CD4-positive, alpha-beta T cell (primary cell): ENCODE data around the gene MSH3. TPM values are rescaled to one million over a fixed set of nuclear protein-coding genes. Genes with fewer than 3 reads are reported as not detected.

Experiments used
- ATAC-seq: fragments of 200-7000 bp; cut with Tn5 transposase; one replicate; pipeline ENCODE4 v1.10.0; 2022; ENCODE audit warnings: mild to moderate bottlenecking; ENCODE audit not compliant: poor library complexity
- CTCF ChIA-PET: fragments of 350-600 bp; sonication (Branson Sonifier 250); formaldehyde crosslinking; loops from one replicate; lab custom pipeline; 2021; ENCODE audit warnings: antibody characterized with exemption, inconsistent platforms; lab: Charles Lee
- POLR2A ChIA-PET: fragments of 350-600 bp; sonication (Branson Sonifier 250); formaldehyde crosslinking; loops from one replicate; lab custom pipeline; 2021; ENCODE audit warnings: antibody characterized with exemption, inconsistent platforms; lab: Charles Lee
- DNase-seq, 14 experiments: peaks; one replicate each; pipeline ENCODE4 v3.0.0-alpha.2; 2013 to 2020; ENCODE audit warnings: mixed read lengths in 2 of 14
- H3K27ac ChIP-seq, 2 donors: one replicate each; pipeline versions ENCODE4 v1.5.1 to v1.7.0; 2013; ENCODE audit warnings: low read length in 2 of 2, low read depth in 1 of 2, mild to moderate bottlenecking in 1 of 2
- H3K27me3 ChIP-seq, 2 experiments: 1 replicate in 1 of 2; 2 replicates in 1 of 2; pipeline versions ENCODE4 v1.6.1 to v1.7.0; 2013; ENCODE audit warnings: low read length in 2 of 2, control low read depth in 1 of 2, mild to moderate bottlenecking in 1 of 2, moderate library complexity in 1 of 2; ENCODE audit not compliant: insufficient read depth in 2 of 2, control insufficient read depth in 1 of 2
- H3K36me3 ChIP-seq: one replicate; pipeline ENCODE4 v1.6.1; 2013; ENCODE audit warnings: low read length, control low read depth; ENCODE audit not compliant: insufficient read depth
- H3K4me1 ChIP-seq: one replicate; pipeline ENCODE4 v1.6.1; 2013; ENCODE audit warnings: low read length, control low read depth; ENCODE audit not compliant: insufficient read depth
- H3K4me3 ChIP-seq: one replicate; pipeline ENCODE4 v1.5.1; 2013; ENCODE audit warnings: mild to moderate bottlenecking, low read length, moderate library complexity
- H3K9me3 ChIP-seq, 2 experiments: 1 replicate in 1 of 2; 2 replicates in 1 of 2; pipeline versions ENCODE4 v1.6.1 to v1.7.0; 2013; ENCODE audit warnings: low read length in 2 of 2, mild to moderate bottlenecking in 2 of 2, control low read depth in 1 of 2, moderate library complexity in 1 of 2; ENCODE audit not compliant: control insufficient read depth in 1 of 2, insufficient read depth in 1 of 2
- H3K27ac Mint-ChIP-seq: one replicate; pipeline ENCODE4 v1.8.0; 2020; ENCODE audit warnings: mixed read lengths
- H3K27me3 Mint-ChIP-seq: one replicate; pipeline ENCODE4 v1.8.0; 2021; ENCODE audit warnings: mixed read lengths
- H3K36me3 Mint-ChIP-seq: one replicate; pipeline ENCODE4 v1.8.0; 2021; ENCODE audit warnings: low read depth, mixed read lengths
- H3K4me1 Mint-ChIP-seq: one replicate; pipeline ENCODE4 v1.8.0; 2021; ENCODE audit warnings: low read depth, mixed read lengths
- H3K4me3 Mint-ChIP-seq: one replicate; pipeline ENCODE4 v1.8.0; 2020; ENCODE audit warnings: mild to moderate bottlenecking, mixed read lengths
- H3K9me3 Mint-ChIP-seq: one replicate; pipeline ENCODE4 v1.8.0; 2020; ENCODE audit warnings: mixed read lengths
- CTCF ChIP-seq: fragments of 200-600 bp; IDR thresholded peaks from one replicate; pipeline ENCODE4 v1.8.0; 2022; ENCODE audit warnings: antibody characterized with exemption, mild to moderate bottlenecking
- intact Hi-C, 2 experiments: fragments of 100-400 bp; cut with DNase I in 1 of 2; cut with micrococcal nuclease in 1 of 2; formaldehyde crosslinking; loops; one replicate each; pipeline versions ENCODE4 v1.15.1 to v1.9.0; 2023 to 2025; cut with DNase I, micrococcal nuclease
- total RNA-seq, 174 experiments: library from RNA in 2 of 174; stranded (reverse) in 2 of 174; gene quantifications; one replicate each; pipeline ENCODE4 v1.2.3 and lab custom pipeline; 2021 to 2026

The MSH3 gene
- total RNA-seq, 2 experiments from 2014 or later = 11.3 to 13.0 TPM

- Mint-ChIP-seq H3K27me3 (no peaks in the 10 kb centered on the region), H3K27ac (no peak overlapping the region), H3K9me3 (no peaks in the 10 kb centered on the region), H3K4me3 (no peak overlapping the region), H3K4me1 (no peaks in the 10 kb centered on the region), H3K36me3 (peaks cover 51% of the 10 kb centered on the region)
- ATAC-seq (no peak), DNase-seq (no peak)
- H3K27me3 ChIP-seq = no peaks in the 10 kb centered on the region
- ChIA-PET CTCF (no interaction called here), POLR2A (no interaction called here)
- H3K4me3 ChIP-seq = no peak overlapping the region
- no peaks in the 10 kb centered on the region for H3K9me3 ChIP-seq
- H3K27ac ChIP-seq = no peak overlapping the region
- no peak for TF ChIP-seq CTCF
- H3K36me3 ChIP-seq = peaks cover 12% of the 10 kb centered on the region
- H3K4me1 ChIP-seq = no peaks in the 10 kb centered on the region
- intact Hi-C loops = no loop called here
Measured at GRCh38 chr5:80810425-80810824, 156.0 kb downstream of the MSH3 start.

GRCh38 chr5:80816590-80816989, 162.1 kb downstream of the MSH3 start:
- Mint-ChIP-seq H3K36me3 (peaks cover 91% of the 10 kb centered on the region), H3K4me3 (no peak overlapping the region), H3K27me3 (no peaks in the 10 kb centered on the region), H3K27ac (no peak overlapping the region), H3K4me1 (no peaks in the 10 kb centered on the region), H3K9me3 (peaks cover 6% of the 10 kb centered on the region)
- no peaks in the 10 kb centered on the region for H3K9me3 ChIP-seq
- H3K27me3 ChIP-seq = no peaks in the 10 kb centered on the region
- TF ChIP-seq CTCF = no peak
- no peak for ATAC-seq
- DNase-seq = no peak
- H3K27ac ChIP-seq = no peak overlapping the region
- no peak overlapping the region for H3K4me3 ChIP-seq
- H3K4me1 ChIP-seq = no peaks in the 10 kb centered on the region
- CTCF ChIA-PET = no interaction called here
- intact Hi-C loops = no loop called here
- peaks cover 15% of the 10 kb centered on the region for H3K36me3 ChIP-seq
- POLR2A ChIA-PET = no interaction called here

- Mint-ChIP-seq H3K4me3 (no peak overlapping the region), H3K9me3 (peaks cover 6% of the 10 kb centered on the region), H3K27ac (no peak overlapping the region), H3K4me1 (no peaks in the 10 kb centered on the region), H3K36me3 (peaks cover 90% of the 10 kb centered on the region), H3K27me3 (no peaks in the 10 kb centered on the region)
- peaks cover 17% of the 10 kb centered on the region for H3K36me3 ChIP-seq
- H3K4me1 ChIP-seq = no peaks in the 10 kb centered on the region
- no peak overlapping the region for H3K4me3 ChIP-seq
- ChIA-PET CTCF (interaction anchor here (1.7 kb wide), 1 partner anchor 288 kb away, joined by 4 read pairs; no protein-coding TSS in a partner anchor), POLR2A (interaction anchor here (1.0 kb wide), 1 partner anchor 17 kb away, joined by 3 read pairs; no protein-coding TSS in a partner anchor)
- no peaks in the 10 kb centered on the region for H3K9me3 ChIP-seq
- ATAC-seq (no peak), DNase-seq (no peak)
- intact Hi-C loops = no loop called here
- no peaks in the 10 kb centered on the region for H3K27me3 ChIP-seq
- no peak for TF ChIP-seq CTCF
- no peak overlapping the region for H3K27ac ChIP-seq
Measured at GRCh38 chr5:80820685-80821084, 166.2 kb downstream of the MSH3 start.
